CD4-positive, alpha-beta T cell treated with Interferon alpha-2 for 1 hour (primary cell): Measurements from ENCODE around the gene SCN9A.
"Not testable (repeated sequence)": the region's sequence is repeated elsewhere in the genome, so short reads cannot be mapped to it uniquely, and the experiment has no call there.

Source experiments
- DNase-seq, 2 donors: peaks; one replicate each; pipeline ENCODE4 v3.0.0-alpha.2; 2020 to 2022

The SCN9A gene

DNA sequence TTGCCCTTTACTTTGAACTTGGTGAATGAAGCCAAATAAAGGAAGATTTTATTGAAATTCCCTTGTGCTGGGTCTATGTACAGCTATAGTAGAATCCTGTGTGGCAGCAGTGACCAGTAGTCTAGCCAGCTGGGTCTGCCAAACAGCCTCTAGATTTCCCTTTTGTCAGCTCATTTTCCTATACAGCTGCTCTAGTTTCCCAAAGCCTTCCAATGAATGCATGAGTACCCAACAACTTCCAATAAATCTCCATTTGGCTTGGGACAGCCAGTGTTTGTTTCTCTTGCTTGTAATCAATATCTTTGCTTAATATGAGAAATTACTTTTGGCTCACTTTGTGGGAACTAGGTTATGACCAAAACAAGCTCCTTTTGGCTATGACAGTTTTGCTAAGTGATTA, 43.6 kb downstream of the SCN9A start:
- no peak for DNase-seq

DNA sequence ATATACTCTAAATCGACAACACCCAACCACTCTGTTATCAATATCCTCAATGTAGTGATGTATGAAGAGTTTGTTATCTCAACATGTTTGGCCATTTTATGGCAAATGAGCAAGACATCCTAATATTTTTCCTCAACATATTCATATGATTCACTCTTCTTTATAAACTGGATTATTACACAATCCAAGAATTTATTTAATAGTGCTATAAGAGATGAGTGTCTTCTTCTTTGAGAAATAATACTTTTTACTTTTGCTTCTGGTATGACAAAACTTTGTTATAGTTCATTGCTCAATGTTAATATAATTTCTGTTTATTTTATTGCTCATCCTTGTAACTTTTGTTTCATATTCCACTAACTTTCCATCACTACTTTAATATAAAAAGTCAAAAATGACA, 44.3 kb downstream of the SCN9A start:
- DNase-seq = no peak

DNA sequence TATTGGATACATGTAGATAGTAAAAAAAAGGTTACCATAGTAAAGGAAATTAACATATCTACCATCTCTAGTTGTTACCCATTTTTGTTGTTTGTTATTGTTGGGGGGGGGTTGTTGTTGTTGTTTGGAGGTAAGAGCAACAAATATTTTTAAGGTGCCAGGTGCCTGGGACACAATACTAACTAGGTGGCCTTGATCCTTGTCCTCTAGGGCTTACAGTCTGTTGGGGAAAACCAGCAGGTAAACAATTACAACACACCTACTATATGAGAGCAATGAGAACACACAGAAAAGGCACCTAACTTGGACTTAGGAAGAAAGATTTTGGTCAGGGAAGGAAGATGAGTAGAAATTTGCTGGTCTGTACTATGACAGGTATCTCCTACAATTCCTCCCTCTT, 46.3 kb downstream of the SCN9A start:
- no peak for DNase-seq

DNA sequence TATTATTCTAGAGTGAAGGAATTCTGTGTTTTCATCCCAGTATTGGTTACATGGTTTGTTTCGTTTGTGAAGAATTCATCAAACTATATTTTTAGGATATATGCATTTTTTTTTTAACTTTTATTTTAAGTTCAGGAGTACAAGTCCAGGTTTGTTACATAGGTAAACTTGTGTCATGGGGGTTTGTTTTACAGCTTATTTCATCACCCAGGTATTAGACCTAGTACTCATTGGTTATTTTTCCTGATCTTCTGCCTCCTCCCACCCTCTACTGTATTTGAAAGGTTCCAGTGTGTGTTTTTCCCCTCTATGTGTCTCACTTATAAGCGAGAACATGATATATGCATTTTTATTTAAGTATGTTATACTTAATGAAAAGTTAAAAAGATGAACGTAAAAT, 47.6 kb downstream of the SCN9A start:
- DNase-seq = no peak

DNA sequence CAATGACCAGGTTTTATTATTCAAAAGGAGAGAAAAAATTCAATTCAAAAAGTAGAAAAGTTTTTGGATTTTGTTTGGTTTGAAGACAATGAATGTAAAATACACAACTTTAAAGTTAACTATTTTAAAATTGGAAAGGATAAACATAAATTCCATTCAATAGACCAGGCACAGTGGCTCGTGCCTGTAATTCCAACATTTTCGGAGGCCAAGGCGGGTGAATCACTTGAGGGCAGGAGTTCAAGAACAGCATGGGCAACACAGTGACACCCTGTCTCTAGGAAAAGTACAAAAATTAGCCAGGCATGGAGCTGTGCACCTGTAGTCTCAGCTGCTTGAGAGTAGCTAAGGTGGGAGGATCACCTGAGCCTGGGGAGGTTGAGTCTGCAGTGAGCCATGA, 54.7 kb downstream of the SCN9A start:
- no peak for DNase-seq

DNA sequence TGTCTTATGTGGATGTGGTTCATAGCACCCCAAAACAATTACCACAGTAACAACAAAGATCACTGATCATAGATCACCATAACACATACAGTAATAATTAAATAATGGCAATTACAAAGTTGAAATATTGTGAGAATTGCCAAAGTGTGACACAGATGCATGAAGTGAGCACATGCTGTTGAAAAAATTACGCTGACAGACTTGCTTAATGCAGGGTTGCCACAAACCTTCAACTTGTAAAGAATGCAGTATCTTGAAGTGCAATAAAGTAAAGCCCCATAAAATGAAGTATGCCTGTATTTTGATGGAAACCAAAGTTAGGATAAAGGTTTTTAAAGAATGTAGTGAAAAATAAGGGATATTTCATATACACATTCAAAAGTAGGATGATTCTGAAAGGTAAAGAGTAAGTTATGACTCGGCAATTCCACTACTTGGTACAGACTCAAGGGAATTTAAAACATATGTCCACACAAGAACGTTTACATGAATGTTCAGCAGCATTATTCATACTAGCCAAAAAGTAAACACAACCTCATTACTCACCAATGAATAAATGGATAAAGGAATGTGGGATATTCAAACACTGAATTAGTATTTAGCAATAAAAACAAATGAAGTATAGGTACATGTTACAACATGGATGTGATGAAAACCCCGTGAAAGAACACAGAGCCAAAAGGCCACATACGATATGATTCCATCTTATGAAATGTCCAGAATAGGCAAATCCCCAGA, 61.6 kb downstream of the SCN9A start:
- DNase-seq = no peak

DNA sequence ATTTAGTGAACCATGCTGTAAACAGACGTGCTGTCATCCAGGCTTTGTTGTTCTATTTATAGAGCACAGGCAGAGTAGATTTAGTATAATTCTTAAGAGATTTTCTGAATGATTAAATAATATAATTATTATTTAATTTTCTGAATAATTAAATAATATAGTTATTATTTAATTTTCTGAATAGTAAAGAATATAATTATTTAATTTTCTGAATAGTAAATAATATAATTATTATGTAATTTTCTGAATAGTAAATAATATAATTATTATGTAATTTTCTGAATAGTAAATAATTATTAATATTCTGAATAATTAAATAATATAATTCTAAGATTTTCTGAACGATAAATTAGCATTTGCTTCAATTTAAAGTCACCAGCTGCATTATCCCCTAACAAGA, 62.9 kb downstream of the SCN9A start:
- not testable (repeated sequence) for DNase-seq

DNA sequence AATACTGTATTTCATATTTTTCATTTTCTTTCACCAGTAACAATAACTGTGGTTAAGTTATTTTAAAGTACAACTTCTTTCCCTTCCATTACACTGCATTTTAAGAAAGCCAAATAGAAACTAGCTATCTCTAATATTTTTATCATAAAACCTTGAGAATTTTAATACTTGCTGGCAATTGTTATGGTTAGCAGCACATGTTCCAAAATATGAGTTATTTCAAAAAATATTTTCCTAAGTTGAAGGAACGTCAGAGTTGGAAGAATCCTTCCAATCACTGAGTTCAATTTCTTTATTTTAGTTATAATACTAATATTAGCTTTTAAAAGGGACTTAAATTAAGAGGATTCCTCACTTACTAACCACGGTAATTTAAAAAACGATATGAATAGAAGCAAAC, 68.4 kb downstream of the SCN9A start:
- DNase-seq = no peak

DNA sequence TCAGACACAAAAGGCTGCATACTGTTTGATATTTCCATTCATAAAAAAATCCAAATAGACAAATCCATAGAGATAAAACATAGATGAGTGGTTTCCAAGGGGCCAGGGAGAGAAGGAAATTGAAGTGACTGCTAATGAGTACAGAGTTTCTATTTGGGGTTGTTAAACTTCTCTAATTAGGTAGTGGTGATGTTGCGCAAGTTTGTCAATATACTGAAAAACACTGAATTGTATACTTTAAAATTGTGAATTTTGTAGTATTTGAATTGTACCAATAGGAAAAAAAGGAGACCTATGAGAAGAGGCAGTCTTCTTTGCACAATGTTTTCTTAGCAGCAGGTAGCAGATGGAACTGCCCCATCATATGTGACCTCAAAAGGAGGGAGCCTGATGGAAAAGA, 71.1 kb downstream of the SCN9A start:
- DNase-seq = no peak

DNA sequence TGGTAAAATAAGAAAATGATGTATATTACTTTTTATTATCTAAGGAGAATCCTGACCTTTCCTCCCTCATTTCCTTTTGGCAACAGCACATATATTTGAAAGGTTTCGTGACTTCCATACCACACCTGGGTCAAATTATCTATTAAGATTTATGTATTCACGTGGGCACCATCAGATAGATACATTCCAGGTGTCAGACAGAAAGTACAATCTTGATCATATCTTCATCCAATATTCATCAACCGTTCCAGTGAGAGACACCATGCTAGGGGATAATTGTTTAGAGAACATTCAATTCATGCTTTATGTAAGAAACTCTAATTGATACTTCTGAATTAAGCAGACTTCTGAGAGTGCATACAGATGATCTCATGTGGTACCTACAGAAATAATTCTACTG, 73.7 kb downstream of the SCN9A start:
- DNase-seq = no peak

DNA sequence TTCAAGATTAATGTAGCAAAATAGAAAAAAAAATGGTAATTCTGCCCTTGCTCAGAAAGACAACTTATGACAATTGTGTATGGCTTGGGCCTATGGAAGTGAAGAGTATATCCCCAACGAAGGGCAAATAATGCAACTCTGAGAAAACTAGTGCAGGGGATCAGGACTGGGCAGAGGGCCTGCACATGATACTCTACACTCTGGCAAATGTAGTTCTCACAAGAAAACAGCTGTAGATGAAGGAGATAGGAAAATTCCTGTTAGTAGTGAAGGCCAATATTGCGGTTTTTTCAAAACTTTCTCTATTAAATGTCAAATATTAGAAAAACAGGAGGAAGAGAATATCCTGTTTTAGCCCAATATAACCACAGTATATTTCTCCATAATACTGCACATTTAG, 77.8 kb downstream of the SCN9A start:
- no peak for DNase-seq

DNA sequence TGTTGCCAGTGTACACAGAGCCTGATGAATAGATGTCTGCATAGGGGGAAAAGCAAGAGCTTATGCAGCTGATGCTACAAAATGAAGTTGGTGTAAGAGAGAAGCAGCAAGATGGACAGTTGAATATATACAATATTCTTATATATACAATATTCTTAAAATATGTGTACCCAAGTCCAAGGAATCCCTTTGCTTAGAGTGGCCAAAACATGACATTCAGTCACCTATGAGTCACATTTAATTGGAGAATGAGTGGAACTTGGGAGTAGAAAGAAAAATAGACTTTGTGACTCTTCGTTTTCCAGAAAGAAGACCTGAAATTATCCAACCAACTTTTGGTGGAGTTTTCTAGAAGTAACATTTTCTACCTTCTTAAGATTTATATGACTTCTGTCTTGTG, 81.8 kb downstream of the SCN9A start:
- no peak for DNase-seq

DNA sequence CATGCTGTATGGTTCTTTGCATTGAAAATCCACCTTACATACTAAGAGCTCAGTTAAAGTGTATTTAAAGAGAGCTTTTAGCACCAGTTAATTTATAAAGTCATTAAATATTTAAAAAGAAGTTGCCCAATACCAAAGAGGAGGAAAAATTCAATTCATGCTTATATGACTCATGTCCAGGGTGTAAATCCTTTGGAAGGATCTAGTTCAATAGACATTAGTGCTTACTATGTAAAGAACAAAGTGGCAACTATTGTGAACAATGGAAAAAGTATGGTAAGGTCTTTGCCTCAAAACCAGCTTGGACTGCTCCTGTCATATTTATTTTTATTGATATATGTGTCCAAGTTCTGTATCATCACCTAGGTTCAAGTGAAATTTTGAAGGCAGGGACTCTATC, 90.5 kb downstream of the SCN9A start:
- no peak for DNase-seq

DNA sequence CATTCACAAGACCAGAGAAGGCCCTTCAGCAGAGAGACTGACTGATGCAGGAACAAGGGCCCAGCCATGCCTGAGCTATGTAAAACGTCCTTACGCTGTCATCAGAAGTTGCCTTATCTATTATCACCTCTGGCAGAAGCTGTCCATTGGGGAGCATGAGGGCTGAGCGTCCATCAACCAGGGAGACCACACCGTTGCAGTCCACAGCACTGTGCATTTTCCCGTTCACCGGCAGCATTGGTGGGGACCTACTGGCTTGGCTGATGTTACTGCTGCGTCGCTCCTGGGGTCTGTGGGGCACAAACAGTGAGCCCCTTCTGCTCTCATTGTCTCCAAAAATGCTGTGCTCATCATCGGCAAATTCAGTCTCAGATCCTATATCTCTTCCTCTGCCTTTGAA, 91.4 kb downstream of the SCN9A start:
- DNase-seq = no peak

DNA sequence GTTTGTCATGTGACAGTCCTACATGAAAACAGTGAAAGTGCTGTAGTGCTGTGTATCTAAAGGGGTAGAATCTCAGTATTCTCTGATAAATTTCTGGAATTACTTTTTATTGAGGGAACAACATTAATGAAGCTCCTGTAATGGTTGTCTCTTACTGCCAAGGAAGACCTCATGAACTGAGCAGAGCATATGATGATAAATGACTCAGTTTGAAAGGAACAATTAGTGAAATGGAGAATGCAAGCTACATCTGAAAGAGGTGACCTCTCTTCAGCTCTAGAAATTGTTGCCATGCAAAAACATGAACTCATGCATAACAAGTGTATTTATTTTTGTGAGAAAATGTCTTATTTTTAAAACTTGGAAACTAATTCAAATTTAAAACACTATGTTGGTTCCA, 93.6 kb downstream of the SCN9A start:
- no peak for DNase-seq

DNA sequence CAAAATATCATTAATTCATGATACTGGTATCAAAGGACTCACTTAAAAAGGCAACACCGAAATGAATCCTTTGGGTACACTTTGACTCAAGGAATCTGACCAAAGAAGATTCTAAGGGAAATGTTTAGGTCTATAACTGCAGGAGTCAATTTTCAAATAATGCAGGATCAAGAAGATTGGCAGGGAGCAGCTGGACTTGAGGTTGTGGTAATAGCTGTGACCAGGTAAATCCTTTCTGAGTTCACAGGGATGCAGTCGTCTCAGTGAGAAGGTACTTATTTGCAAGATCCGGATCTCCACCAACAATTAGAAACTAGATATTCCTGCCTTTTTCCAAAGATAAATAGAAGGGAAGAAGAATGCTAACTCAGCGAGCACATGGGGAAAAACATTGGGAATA, 96.9 kb downstream of the SCN9A start:
- no peak for DNase-seq

DNA sequence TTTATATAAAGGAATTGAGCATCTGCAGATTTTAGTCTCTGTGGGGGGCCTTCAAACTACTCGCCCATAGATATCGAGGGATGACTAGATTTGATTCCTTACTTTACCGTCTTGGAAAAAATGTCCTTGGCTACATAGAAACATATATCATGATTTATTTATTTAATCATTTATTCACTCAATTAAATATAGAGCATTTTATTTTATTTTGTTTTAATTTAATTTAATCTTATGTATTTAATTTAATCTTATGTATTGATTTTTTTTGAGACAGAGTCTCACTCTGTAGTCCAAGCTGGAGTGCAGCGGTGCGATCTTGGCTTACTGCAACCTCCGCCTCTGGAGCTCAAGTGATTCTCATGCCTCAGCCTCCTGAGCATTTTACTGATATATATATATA, 105.4 kb downstream of the SCN9A start:
- DNase-seq = no peak

DNA sequence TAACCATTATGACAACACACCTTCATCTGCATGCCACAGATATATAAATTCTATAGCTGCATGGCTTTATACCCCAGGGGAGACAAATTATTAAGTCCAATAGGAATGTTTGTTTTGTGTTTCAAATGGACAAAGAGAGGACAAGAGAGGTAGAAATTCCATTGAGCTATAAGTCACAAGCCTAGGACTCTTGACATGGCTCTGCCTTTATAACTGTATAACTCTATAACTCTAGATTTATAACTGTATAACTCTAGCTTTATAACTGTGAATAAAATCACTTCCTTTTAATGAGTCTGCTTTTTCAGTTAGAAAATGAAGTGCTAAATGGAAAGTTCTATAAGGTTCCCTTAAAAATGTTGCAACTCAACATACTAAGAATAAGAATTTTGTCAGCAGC, 106.4 kb downstream of the SCN9A start:
- no peak for DNase-seq

DNA sequence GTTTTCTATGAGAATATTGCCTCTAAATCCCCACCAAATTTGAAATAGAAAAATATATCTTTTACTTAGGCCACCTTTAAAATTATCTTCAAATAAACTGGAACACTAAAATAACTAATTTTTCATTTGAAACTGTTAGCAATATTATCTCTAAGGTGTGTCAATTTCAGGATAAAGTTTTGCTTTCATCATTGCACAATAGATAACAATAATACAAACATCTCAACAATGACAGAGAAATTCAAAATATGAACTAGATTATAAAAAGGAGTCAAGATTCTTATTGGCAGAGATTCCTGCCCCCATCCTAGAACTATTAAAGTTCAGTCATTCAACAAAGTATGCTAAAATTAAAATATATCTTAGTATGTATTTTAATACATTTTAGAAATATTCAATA, 117.9 kb downstream of the SCN9A start:
- DNase-seq = no peak

DNA sequence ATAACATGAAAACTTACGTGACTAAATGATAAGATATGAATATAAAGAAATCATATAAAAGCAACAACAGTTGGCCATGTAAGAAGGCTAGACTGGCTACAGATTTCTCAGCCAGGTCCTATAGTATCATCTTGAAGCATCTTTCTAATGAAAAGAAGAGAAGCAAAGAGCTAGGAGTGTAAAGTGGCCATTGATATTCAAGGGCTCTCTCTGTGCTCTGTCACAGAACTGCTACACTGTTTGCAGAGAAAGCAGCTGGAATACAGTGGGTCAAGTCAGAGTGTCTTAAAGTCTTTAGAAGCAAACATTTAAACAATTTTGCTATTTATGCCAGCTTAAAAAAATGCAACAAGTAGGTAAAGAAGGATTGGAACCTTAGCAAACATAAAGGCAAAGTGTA, 118.8 kb downstream of the SCN9A start:
- no peak for DNase-seq

DNA sequence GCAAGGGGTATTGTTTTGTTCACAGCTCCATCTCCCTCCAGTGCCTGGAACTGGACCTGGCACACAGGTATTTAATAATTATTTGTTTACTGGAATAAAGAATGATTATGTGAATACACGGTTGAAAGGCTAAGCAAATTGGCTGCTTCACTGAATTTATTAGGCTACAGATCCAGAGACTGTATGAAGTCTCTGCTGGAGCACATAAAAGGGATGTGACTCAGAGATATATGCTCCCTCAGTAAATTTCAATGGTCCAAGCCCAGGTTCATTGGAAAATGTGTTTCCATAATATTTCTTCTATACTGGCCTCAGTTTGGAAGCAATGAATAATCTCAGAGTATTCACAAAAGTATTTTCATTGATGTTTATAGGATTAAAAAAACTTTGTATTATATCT, 126.4 kb downstream of the SCN9A start:
- DNase-seq = no peak

DNA sequence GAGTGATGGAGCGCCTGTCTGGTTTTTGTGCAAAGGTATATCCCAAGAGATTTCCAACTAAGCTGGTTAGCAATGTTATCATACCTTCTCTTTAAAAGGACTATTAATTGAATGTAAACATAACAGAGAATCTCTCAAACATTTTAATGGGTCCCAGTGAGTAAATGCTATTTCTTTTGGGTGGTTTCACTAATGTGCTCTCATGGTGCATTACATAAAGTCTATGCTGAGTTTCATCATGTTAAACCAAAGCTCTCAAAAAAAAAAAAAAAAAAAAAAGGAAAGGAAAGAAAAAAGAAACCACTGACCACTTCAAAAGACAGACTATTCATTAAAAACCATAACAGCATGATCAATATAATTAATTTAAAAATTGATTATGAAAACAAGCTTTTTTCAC, 128.8 kb downstream of the SCN9A start:
- no peak for DNase-seq

DNA sequence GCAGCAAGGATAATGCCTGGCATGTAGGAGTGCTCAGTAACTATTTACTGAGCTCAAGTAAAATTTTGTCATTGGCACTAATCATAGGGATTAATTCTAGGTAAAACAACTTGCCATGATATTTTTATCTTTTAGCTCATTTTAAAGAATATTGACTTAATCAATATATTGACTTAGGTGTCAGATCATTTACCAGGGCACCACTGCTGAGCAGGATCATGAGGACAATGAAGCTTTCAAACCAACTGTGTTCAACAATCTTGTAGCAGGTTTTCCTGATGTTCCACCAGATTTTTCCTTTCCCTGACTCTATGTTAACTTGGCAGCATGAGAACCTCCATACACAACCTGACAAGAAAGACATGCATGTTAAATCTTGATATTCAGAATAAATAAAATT, 133.4 kb downstream of the SCN9A start:
- DNase-seq = no peak

DNA sequence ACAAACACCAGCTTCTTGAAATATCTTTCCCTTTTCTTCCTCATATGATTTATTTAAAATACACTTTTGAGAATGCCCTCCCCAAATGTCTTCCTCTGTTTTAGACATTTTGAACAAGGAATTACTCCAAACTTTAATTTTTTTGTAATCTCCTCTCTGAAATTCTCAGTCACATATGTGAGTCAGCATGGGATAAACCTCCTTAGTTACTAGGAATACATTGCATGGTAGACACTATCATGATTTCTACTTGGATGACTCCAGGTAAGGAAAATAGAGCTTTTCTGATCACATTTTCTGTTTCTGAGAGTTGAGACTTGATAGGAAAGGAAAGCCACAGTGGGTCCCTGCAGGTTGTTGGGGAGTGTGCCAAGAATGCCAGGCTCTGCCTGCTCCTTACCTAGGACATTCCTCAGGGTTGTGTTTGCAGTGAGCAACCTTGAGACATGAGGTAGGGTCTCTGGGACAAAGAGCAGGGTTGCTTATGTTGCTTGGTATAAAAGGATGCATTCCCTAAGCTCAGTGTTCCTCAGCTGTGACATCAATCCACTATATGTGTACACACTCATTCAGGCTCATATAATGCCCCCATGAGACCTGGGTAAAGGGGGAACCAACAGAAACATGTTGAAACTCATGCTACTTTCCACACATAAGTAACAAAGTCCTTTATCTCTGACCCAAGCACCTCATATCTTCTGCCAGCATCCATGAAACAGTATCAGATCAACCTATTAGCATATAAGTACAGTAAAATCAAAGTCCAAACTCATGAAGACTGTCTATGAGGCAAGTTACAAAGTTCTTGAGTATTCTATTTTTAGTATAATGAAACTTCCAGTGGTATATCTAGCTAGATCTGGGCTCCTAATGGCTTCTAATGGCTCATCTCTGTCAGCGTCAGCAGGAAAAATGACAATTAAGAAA, 135.1 kb downstream of the SCN9A start:
- no peak for DNase-seq

DNA sequence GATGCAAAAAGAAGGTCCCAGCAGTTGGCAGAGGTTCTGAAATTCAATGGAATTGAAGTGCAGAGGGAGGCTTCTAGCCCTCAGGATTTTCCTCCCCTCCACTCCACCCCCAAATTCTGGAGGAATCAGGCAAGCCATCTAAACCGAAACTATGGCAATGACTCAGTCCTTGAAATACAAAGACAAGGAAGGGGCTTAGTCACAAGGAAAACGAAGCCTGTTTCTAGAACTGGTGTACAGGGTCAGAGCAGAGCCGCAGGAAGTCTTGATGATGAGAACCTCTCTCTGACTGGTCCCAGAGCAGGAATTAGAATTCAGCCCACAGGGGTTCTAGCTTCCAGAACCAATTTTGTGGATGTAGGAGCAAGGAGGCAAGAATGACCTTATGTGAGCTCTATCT, 136.2 kb downstream of the SCN9A start:
- no peak for DNase-seq
